Esophagus (tissue), 2 donors: ENCODE results near the gene UNC5B. TPM values are rescaled to one million over a fixed set of nuclear protein-coding genes. Genes with fewer than 3 reads are reported as not detected.
A peak's percentile ranks its signal among the peaks of the same experiment; 100 is the strongest.
"Not testable (repeated sequence)": the region's sequence is repeated elsewhere in the genome, so short reads cannot be mapped to it uniquely, and the experiment has no call there.

Source experiments
- H3K27ac ChIP-seq, 2 donors: one replicate each; pipeline ENCODE4 v1.5.1; 2013; ENCODE audit warnings: low read depth in 2 of 2, mild to moderate bottlenecking in 2 of 2, inconsistent platforms in 1 of 2, low read length in 1 of 2, moderate library complexity in 1 of 2
- H3K27me3 ChIP-seq, 2 donors: one replicate each; pipeline ENCODE4 v1.6.1; 2013; ENCODE audit warnings: low read length in 2 of 2, control low read depth in 1 of 2, mild to moderate bottlenecking in 1 of 2; ENCODE audit not compliant: insufficient read depth in 2 of 2, control insufficient read depth in 1 of 2
- H3K36me3 ChIP-seq, 2 donors: one replicate each; pipeline ENCODE4 v1.6.1; 2013; ENCODE audit warnings: low read length in 1 of 2; ENCODE audit not compliant: control insufficient read depth in 2 of 2, insufficient read depth in 2 of 2
- H3K4me1 ChIP-seq, 2 donors: one replicate each; pipeline ENCODE4 v1.6.1; 2013; ENCODE audit warnings: low read length in 1 of 2; ENCODE audit not compliant: control insufficient read depth in 2 of 2, insufficient read depth in 2 of 2
- H3K4me3 ChIP-seq, 2 donors: one replicate each; pipeline ENCODE4 v1.5.1; 2013; ENCODE audit warnings: low read length in 2 of 2, mild to moderate bottlenecking in 2 of 2, low read depth in 1 of 2, moderate library complexity in 1 of 2
- H3K9me3 ChIP-seq, 2 donors: one replicate each; pipeline ENCODE4 v1.6.1; 2013; ENCODE audit warnings: mild to moderate bottlenecking in 2 of 2, low read depth in 1 of 2, low read length in 1 of 2, moderate library complexity in 1 of 2; ENCODE audit not compliant: control insufficient read depth in 2 of 2, insufficient read depth in 1 of 2
- WGBS, 2 donors: extraction: QIAGEN DNeasy Blood & Tissue Kit; methylation state at CpG; one replicate each; pipeline ENCODE4 v1.1.7; 2013; 5-methylcytosine and 5-hydroxymethylcytosine counted together
- polyA plus RNA-seq, 2 donors: library from polyadenylated mRNA; stranded (reverse); fragments of 200-250 nt; gene quantifications; one replicate each; pipeline ENCODE4 v1.2.3, GENCODE V29; 2013
- donor health status: healthy with polysubstance abuse.
- donor health status: Bipolar disorder and iron deficiency.

Gene UNC5B
- polyA plus RNA-seq, 2 donors: 7.6 to 12.2 TPM

GRCh38 chr10:71291528-71291900 lies 79.1 kb downstream of the UNC5B start:
- Histone ChIP-seq H3K36me3 (peaks cover 0 to 48% of the 10 kb centered on the region in 2 donors), H3K27me3 (no peaks in the 10 kb centered on the region), H3K27ac (no peak overlapping the region), H3K9me3 (no peaks in the 10 kb centered on the region), H3K4me1 (peaks cover 7 to 14% of the 10 kb centered on the region in 2 donors), H3K4me3 (no peak overlapping the region)
- WGBS, 2 donors: 94 to 96% methylated on average over 13 of the region's 13 CpGs

- Histone ChIP-seq H3K27ac (peak overlapping the region; percentile 72 to 91), H3K36me3 (peaks cover 0 to 41% of the 10 kb centered on the region in 2 donors), H3K9me3 (no peaks in the 10 kb centered on the region), H3K27me3 (no peaks in the 10 kb centered on the region), H3K4me3 (no peak overlapping the region), H3K4me1 (peaks cover 7 to 16% of the 10 kb centered on the region in 2 donors)
- WGBS, 2 donors: 71 to 72% methylated on average over 10 of the region's 10 CpGs
Measured at GRCh38 chr10:71292624-71293445, 80.5 kb downstream of the UNC5B start.

- Histone ChIP-seq H3K4me1 (peaks cover 7 to 16% of the 10 kb centered on the region in 2 donors), H3K4me3 (no peak overlapping the region), H3K27me3 (no peaks in the 10 kb centered on the region), H3K27ac (peak overlapping the region; percentile 72 to 91), H3K36me3 (peaks cover 0 to 38% of the 10 kb centered on the region in 2 donors), H3K9me3 (no peaks in the 10 kb centered on the region)
- whole genome bisulfite sequencing, 2 donors: 66 to 80% methylated on average over 19 of the region's 19 CpGs
Measured at GRCh38 chr10:71293446-71294084, 81.2 kb downstream of the UNC5B start.

- no peak overlapping the region for H3K4me3 ChIP-seq
- H3K9me3 ChIP-seq: no peaks in the 10 kb centered on the region
- H3K27me3 ChIP-seq: no peaks in the 10 kb centered on the region
- peak overlapping the region; percentile 72 to 91 for H3K27ac ChIP-seq
- 46 to 66% methylated on average over 6 of the region's 6 CpGs for WGBS, 2 donors
- peaks cover 7 to 16% of the 10 kb centered on the region in 2 donors for H3K4me1 ChIP-seq
- peaks cover 0 to 38% of the 10 kb centered on the region in 2 donors for H3K36me3 ChIP-seq
Measured at GRCh38 chr10:71294091-71294561, 81.8 kb downstream of the UNC5B start.

- Histone ChIP-seq H3K9me3 (no peaks in the 10 kb centered on the region), H3K4me3 (no peak overlapping the region), H3K27me3 (no peaks in the 10 kb centered on the region), H3K36me3 (peaks cover 0 to 36% of the 10 kb centered on the region in 2 donors), H3K27ac (peak overlapping the region in 1 of 2 donors; percentile 26), H3K4me1 (peaks cover 7 to 16% of the 10 kb centered on the region in 2 donors)
- 84 to 88% methylated on average over 4 of the region's 4 CpGs for WGBS, 2 donors
Measured at GRCh38 chr10:71294856-71295255, 82.5 kb downstream of the UNC5B start.

- H3K9me3 ChIP-seq: no peaks in the 10 kb centered on the region
- WGBS, 2 donors: 88 to 94% methylated on average over 9 of the region's 9 CpGs
- H3K36me3 ChIP-seq: peaks cover 0 to 36% of the 10 kb centered on the region in 2 donors
- H3K27ac ChIP-seq: peak overlapping the region in 1 of 2 donors; percentile 81
- H3K4me1 ChIP-seq: peaks cover 7 to 22% of the 10 kb centered on the region in 2 donors
- H3K4me3 ChIP-seq: no peak overlapping the region
- H3K27me3 ChIP-seq: no peaks in the 10 kb centered on the region
Measured at GRCh38 chr10:71295641-71296040, 83.3 kb downstream of the UNC5B start.

- Histone ChIP-seq H3K9me3 (no peaks in the 10 kb centered on the region), H3K36me3 (peaks cover 0 to 36% of the 10 kb centered on the region in 2 donors), H3K4me3 (no peak overlapping the region), H3K4me1 (peaks cover 7 to 26% of the 10 kb centered on the region in 2 donors), H3K27me3 (no peaks in the 10 kb centered on the region), H3K27ac (peak overlapping the region in 1 of 2 donors; percentile 81)
- WGBS, 2 donors: 53 to 57% methylated on average over 5 of the region's 5 CpGs
Measured at GRCh38 chr10:71296086-71296485, 83.7 kb downstream of the UNC5B start.

GRCh38 chr10:71296811-71297210 lies 84.4 kb downstream of the UNC5B start:
- Histone ChIP-seq H3K27ac (peak overlapping the region in 1 of 2 donors; percentile 81), H3K4me1 (peaks cover 7 to 29% of the 10 kb centered on the region in 2 donors), H3K36me3 (peaks cover 0 to 30% of the 10 kb centered on the region in 2 donors)
- H3K27me3 ChIP-seq, H3K4me3 ChIP-seq, H3K9me3 ChIP-seq: not testable (repeated sequence)
- WGBS, 2 donors: 59 to 71% methylated on average over 7 to 13 of the region's 13 CpGs

GRCh38 chr10:71297343-71297742 lies 85.0 kb downstream of the UNC5B start:
- WGBS, 2 donors: 67 to 78% methylated on average over 3 of the region's 3 CpGs
- Histone ChIP-seq H3K27ac (peak overlapping the region in 1 of 2 donors; percentile 27), H3K9me3 (no peaks in the 10 kb centered on the region), H3K27me3 (no peaks in the 10 kb centered on the region), H3K36me3 (peaks cover 0 to 28% of the 10 kb centered on the region in 2 donors), H3K4me1 (peaks cover 7 to 29% of the 10 kb centered on the region in 2 donors), H3K4me3 (no peak overlapping the region)
